Stimulated activated CD8-positive, alpha-beta memory T cell treated with anti-CD3 and anti-CD28 coated beads, Interleukin-12 subunit alpha, Interleukin-12 subunit beta, amount 100 ng/mL, for 4 hours (primary cell): ENCODE results near the gene KNTC1.
"Not testable (repeated sequence)": the region's sequence is repeated elsewhere in the genome, so short reads cannot be mapped to it uniquely, and the experiment has no call there.

ENCODE experiments used
- DNase-seq: peaks from one replicate; pipeline ENCODE4 v3.0.0-alpha.2; 2020; ENCODE audit warnings: low read depth

The KNTC1 gene

DNA sequence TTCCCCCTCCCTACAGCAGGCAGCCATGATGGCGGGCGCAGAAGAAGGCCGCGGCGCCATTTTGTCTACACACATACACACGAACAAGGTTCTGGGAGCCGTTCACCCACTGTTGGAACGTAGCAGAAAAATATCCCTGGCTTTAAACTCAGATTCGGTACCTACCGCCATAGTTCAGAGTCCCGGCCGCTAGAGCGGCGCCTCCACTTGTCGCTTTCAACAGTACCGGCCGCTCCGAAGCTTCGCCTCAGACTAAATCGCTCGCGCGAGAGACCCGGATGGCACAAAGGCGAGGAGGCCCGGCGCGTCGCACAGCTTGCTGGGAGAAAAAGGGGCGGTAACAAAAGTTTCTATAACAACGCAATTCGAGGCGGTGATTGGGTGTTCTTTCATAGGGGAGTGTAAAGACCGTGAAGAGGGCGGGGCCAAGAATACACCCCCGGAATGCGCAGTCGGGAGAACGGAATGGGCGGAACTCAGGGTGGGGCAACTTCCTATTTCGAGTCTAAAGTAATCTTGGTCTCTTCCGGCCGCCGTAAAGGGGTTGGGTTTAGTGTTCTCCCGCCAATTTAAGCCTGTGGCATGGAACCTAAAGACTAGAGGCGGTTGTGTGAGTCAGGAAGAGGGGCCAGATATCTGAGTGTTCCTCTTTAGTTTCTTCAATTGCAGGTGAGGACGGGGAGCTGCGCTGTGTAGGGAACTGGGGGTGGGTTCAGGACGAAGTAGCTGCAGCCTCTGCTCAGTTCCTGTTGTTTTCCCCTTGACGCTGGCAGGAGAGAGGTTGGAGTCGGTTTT, at the start of gene KNTC1, which contains the start of gene RSRC2:
Gene KNTC1 (plus strand): TSS at position 567 of the 795 bp plus-strand sequence. CDS start 2,815 bp downstream, outside the sequence.
Gene RSRC2 (minus strand): TSS at position 254 of the 795 bp plus-strand sequence. CDS start 83 bp downstream, at position 171.
- DNase-seq = peak; percentile 91

DNA sequence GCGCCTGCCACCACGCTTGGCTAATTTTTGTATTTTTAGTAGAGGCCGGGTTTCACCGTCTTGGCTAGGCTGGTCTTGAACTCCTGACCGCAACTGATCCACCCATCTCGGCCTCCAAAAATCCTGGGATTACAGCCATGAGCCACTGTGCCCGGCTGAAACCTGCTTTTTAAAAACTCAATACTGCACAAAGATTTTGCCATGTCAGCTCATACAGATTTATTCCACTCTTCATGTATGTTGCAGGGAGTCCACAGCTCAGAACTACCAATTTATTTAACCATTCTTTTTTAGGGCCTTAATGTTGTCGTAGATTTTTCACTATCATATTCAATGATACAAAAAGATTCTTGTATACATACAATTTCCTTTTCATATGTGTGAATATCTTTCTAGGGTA, 46.3 kb upstream of the KNTC1 start:
- DNase-seq = no peak

DNA sequence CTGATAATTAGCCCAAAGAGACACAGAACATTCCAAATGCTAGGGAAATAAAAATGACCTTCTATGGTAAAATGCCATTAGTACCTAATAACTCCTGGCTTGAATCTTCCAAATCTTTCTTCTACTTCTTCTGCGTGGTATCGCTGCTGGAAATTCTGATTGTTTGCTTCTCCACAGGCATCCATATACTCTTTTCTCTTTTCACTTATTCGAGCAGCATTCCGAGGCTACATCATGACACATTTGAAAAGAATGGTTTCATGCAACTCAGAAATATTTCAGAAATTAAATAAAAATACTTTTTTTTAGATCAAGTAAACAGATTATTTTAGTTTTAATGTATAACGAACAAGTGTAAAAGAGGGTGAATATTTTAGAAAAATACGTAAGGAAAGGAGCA, 45.2 kb upstream of the KNTC1 start:
- DNase-seq = no peak

- no peak for DNase-seq
These were observed 43.1 kb upstream of the KNTC1 start for GRCh38 chr12:122483969-122484368.

- DNase-seq = not testable (repeated sequence)
These were observed 42.7 kb upstream of the KNTC1 start for GRCh38 chr12:122484385-122484784.

DNA sequence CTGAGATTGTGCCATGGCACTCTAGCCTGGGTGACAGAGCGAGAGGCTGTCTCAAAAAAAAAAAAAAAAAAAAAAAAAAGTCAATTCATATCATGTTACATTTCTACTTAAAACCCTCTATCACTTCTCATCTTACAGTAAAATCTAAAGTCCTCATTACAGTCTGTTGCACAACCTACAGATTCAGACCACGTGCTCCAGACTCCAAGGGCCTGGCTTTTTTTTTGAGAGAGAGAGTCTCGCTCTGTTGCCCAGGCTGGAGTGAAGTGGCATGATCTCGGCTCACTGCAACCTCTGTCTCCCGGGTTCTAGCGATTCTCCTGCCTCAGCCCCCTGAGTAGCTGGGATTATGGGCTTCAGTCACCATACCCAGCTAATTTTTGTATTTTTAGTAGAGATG, 40.7 kb upstream of the KNTC1 start:
- not testable (repeated sequence) for DNase-seq

GRCh38 chr12:122486805-122487426, 40.1 kb upstream of the KNTC1 start:
- DNase-seq = no peak

DNA sequence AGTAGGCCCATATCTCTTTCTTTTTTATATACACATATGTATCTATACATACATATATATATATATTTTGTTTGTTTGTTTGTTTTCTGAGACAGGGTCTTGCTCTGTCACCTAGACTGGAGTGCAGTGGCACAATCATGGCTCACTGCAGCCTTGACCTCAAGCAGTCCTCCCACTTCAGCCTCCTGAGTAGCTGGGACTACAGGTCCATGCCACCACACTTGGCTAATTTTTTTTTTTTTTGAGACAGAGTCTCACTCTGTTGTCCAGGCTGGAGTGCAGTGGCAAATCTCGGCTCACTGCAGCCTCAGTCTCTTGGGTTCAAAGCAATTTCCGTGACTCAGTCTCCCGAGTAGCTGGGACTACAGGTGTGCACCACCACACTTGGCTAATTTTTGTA, 39.2 kb upstream of the KNTC1 start:
- DNase-seq = not testable (repeated sequence)

DNA sequence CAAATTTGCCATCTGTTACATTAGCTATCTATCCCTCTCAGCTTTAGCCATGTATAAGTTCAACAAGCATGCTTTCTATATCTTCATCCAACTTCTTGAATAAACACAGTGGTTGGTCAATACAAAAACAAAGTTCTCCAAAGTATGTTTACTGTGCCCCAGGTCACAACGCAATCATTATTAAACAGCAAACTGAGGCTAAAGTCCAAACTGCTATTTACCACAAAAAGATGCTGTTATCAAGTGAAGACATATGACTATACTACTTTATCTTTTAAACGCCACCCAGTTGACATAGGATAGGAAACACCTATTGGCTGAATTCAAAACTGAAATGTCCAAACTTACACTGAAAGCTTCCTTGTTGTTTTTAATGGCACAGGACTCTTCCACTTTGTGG, 38.0 kb upstream of the KNTC1 start:
- no peak for DNase-seq

DNA sequence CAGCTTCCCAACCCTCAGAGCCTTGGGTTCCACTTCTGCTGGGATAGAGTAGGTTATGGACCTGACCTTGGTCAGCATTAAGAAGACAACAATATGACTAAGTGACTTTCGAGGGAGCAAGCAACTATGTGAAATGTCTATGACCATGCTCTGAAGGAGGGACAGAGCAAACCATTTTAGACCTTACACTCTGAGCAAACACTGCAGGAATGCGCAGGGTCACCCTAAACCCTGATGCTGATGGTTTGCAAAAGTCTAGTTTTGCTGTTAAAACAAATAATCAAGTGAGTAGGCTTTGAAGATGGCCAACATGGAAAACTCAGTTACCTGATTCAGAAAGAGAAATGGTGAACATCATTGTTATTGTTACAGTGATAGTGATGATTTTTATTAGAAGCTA, 35.1 kb upstream of the KNTC1 start:
- DNase-seq = no peak

GRCh38 chr12:122493222-122493621, 33.8 kb upstream of the KNTC1 start:
- DNase-seq = not testable (repeated sequence)

- no peak for DNase-seq
These were observed 31.8 kb upstream of the KNTC1 start for GRCh38 chr12:122495258-122495657.

GRCh38 chr12:122499991-122500684, 26.9 kb upstream of the KNTC1 start:
- peak; percentile 22 for DNase-seq

DNA sequence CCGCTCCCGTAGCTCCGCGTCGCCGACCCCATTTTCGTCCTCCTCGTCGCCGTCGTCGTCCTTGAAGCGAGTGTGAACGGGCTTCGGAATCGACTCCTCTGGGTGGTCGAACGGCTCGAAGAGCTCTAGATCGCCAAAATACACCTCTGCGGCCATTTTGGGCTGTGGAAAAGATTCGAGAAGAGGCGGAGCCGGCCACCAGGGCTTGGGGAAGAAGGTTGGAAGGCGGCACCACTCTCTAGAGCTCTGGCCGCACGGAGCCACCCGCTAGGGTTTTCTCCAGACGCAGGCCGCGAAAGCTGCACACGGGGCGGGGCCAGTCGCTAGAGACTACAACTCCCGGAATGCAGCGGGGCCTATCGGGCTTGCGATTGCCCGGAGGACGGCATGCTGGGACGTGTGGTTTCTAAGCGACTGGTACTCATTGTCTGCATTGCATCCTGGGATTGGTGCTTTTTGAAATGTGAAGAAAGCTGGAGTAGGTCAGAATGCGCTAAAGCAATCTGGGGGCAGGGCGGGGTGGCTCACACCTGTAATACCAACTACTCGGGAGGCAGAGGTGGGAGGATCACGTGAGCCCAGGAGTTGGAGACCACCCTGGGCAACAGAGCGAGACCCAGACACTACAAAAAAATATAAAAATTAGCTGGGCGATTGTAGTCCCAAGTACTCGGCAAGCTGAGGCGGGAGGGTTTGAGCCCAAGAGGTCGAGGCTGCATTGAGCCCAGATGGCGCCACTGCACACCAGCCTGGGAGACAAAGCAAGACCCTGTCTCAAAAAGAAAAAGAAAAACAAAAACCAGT, 26.2 kb upstream of the KNTC1 start, which contains the start of gene ZCCHC8:
Gene ZCCHC8 (minus strand): TSS at position 248 of the 804 bp plus-strand sequence. CDS start 92 bp downstream, at position 156.
- peak; percentile 91 for DNase-seq

DNA sequence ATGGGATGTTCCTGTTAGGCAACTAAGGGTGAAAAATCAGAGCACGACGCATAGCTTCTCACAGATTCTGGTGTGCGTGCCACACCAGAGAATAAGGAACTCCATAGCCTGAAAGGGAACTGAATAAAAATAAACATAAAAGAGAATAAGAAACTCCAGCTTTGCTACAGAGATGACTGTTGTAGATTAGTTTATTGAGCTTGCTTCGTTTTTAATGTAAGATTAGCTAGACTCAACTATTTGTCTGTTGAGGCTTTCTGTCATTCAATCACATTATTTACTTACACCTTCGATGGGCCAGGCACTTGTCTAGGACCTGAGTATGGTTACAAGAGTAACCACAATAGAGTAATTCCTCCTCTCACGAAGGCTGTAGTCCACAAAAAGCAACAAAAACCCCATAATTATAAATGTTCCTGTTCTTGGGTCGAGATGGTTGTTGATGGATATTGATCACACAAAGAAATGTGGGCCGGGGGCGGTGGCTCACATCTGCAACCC, 25.5 kb upstream of the KNTC1 start:
- DNase-seq = no peak

DNA sequence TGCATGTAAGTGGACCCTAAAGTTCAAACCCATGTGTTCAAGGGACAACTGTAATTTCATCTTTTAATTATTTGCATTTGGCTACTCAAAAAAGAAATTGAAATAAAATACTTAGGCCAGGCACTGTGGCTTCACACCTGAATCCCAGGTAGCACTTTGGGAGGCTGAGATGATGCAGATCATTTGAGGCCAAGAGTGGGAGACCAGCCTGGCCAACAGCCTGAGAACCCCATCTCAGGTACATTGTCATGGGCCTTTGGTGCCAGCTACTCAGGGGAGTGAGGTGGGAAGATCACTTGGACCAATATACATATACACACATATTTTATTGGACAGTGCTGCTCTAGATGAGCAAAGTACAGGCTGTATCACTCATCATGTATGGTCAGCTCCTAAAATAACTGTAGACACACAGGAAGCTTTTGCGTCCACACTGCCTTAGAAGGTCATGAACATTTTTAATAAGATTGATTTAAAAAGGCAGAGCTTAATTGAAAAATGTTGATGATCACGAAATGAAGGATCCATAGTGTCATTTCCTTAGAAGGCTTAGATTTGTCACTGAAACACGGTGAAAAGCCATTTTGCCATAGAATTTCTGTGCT, 23.8 kb upstream of the KNTC1 start:
- no peak for DNase-seq

GRCh38 chr12:122503783-122504590, 23.1 kb upstream of the KNTC1 start:
- DNase-seq = no peak

DNA sequence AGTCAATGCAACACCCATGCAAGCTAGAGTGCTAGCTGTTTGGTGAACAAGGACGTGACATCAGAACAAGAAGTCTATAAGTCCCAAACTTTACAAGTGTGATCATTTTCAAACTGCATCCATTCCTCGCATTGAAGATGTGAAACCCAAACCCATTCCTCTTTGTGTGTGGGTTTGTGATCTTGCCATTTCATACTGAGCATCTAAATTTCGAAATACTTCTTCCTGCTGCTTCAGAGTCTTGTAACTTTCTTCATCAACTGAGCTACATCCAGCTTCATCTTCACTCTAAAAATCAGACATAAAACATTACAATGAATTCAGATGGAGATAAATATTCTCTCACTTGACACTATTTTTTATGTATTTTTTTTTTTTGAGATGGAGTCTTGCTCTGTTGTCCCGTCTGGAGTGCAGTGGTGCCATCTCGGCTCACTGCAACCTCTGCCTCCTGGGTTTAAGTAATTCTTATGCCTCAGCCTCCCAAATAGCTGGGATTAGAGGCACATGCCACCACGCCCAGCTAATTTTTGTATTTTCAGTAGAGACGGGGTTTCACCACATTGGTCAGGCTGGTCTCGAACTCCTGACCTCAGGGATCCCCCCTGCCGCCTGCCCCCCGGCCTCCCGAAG, 21.5 kb upstream of the KNTC1 start:
- no peak for DNase-seq

DNA sequence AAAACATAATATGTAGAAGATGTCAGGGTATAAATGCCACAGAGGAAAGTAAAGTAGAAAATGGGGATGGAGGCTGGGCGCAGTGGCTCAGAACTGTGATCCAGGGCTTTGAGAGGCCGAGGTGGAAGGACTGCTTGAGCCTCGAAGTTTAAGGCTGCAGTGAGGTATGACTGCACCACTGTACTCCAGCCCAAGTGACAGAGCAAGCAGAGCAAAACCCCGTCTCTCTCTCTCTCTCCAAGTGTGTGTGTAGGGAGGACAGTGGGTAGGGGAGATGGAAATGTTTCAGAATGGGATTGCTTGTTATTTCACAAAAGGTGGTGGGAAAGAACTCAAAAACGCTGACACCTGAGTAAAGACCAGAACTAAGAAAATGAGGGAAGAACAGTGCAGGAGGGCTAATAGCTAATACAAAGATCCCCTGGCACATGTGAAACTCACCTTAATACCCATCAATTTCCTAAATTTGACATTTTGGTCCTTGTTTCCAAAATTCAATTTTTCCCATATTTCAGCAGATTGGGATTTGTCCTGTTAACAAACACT, 20.6 kb upstream of the KNTC1 start:
- DNase-seq = no peak

- no peak for DNase-seq
These were observed 18.9 kb upstream of the KNTC1 start for GRCh38 chr12:122508163-122508562.
